ENCODE results near the gene ACTMAP.

DNA sequence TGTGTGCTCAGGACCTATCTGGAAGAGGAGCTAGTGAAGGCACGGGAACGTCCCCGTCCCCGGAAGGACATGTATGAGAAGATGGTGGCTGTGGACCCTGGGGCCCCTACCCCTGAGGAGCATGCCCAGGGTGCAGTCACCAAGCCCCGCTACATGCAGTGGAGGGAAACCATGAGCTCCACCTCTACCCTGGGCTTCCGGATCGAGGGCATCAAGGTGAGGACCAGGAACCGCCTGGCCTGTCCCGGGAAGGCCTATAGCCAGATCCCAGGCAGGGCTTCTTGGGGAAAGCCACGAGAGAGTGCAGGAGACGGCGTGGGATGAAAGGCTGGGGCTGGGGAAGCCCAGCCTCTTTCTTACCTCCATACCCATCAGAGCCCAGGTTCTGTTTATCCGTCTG is 17.1 kb downstream of the ACTMAP start:
- TF ChIP-seq CTCF (IDR thresholded peaks at IDR 0.05) (no peak), POLR2A (IDR thresholded peaks at IDR 0.05) (no peak)

Measured in adrenal gland (tissue), 5 donors.